Endothelial cell of umbilical vein (primary cell): ENCODE results near the gene FOXRED1. TPM values are rescaled to one million over a fixed set of nuclear protein-coding genes. Genes with fewer than 3 reads are reported as not detected.

Experiments
- BruUV-seq: library from RNA; stranded (reverse); fragments of 400-500 nt; replicated peaks from 2 replicates; lab custom pipeline; 2021; lab: Mats Ljungman, UMichigan
- CTCF ChIA-PET: fragments of 300-600, 350-600 bp; sonication (Branson Sonifier 250); formaldehyde crosslinking; loops from one replicate; lab custom pipeline; 2021; ENCODE audit warnings: antibody characterized with exemption, inconsistent platforms; lab: Charles Lee
- POLR2A ChIA-PET: fragments of 300-600, 350-600 bp; sonication (Branson Sonifier 250); formaldehyde crosslinking; loops from one replicate; lab custom pipeline; 2021; ENCODE audit warnings: antibody characterized with exemption, inconsistent platforms; lab: Charles Lee
- DNase-seq: peaks from one replicate; pipeline ENCODE4 v3.0.0-alpha.2; 2011; ENCODE audit warnings: low read depth, low spot score
- FAIRE-seq: peaks from 2 replicates; lab custom pipeline; 2011; peaks lifted over from hg19 to GRCh38; lab: Jason Lieb, UNC
- H2AFZ ChIP-seq: 2 replicates; pipeline ENCODE4 v1.6.0; 2012; ENCODE audit warnings: low read depth, low read length, control low read depth, inconsistent platforms
- H3K27ac ChIP-seq: 2 replicates; pipeline ENCODE4 v1.5.1; 2011; ENCODE audit warnings: low read depth, mild to moderate bottlenecking, control low read depth, low read length, moderate library complexity; ENCODE audit not compliant: insufficient read depth
- H3K27me3 ChIP-seq, 2 experiments: 2 replicates each; pipeline versions ENCODE4 v1.6.0 to v1.6.1; 2011; ENCODE audit warnings: low read length in 2 of 2, mixed read lengths in 1 of 2; ENCODE audit not compliant: control insufficient read depth in 2 of 2, insufficient read depth in 2 of 2
- H3K36me3 ChIP-seq, 2 experiments: 2 replicates in 1 of 2; 3 replicates in 1 of 2; pipeline ENCODE4 v1.5.1; 2011; ENCODE audit warnings: low read length in 2 of 2, mild to moderate bottlenecking in 1 of 2, moderate library complexity in 1 of 2; ENCODE audit not compliant: control insufficient read depth in 2 of 2, insufficient read depth in 2 of 2; ENCODE audit errors: extremely low read depth in 1 of 2
- H3K4me1 ChIP-seq: 3 replicates; pipeline ENCODE4 v1.5.1; 2011; ENCODE audit warnings: mild to moderate bottlenecking, low read length; ENCODE audit not compliant: control insufficient read depth, insufficient read depth; ENCODE audit errors: extremely low read depth
- H3K4me2 ChIP-seq: 2 replicates; pipeline ENCODE4 v1.6.1; 2011; ENCODE audit warnings: low read length, control low read depth, mixed read lengths; ENCODE audit not compliant: insufficient read depth
- H3K4me3 ChIP-seq, 3 experiments: fragments of 200-600 bp in 1 of 3; sonication (generic), shearing (Covaris generic) in 1 of 3; replicated peaks in 1 of 3; 2 replicates each; pipeline ENCODE4 v1.5.1; 2011 to 2016; ENCODE audit warnings: control low read depth in 3 of 3, low read length in 3 of 3, mild to moderate bottlenecking in 2 of 3, inconsistent platforms in 1 of 3, low read depth in 1 of 3, moderate library complexity in 1 of 3; ENCODE audit not compliant: insufficient read depth in 1 of 3
- H3K79me2 ChIP-seq: 2 replicates; pipeline ENCODE4 v1.6.0; 2012; ENCODE audit warnings: low read length, inconsistent platforms; ENCODE audit not compliant: control insufficient read depth, insufficient read depth
- H3K9ac ChIP-seq: replicated peaks from 2 replicates; pipeline ENCODE3; 2011; ENCODE audit warnings: low read length, control low read depth; ENCODE audit not compliant: insufficient read depth; ENCODE audit errors: extremely low read depth
- H3K9me1 ChIP-seq: replicated peaks from 3 replicates; pipeline ENCODE4 v1.6.0; 2011; ENCODE audit warnings: mild to moderate bottlenecking, low read length; ENCODE audit not compliant: control insufficient read depth, insufficient read depth; ENCODE audit errors: extremely low read depth
- H3K9me3 ChIP-seq: replicated peaks from 2 replicates; pipeline ENCODE4 v1.5.1; 2012; ENCODE audit warnings: low read length, inconsistent platforms; ENCODE audit not compliant: control insufficient read depth, insufficient read depth
- H4K20me1 ChIP-seq: replicated peaks from 2 replicates; pipeline ENCODE3; 2011; ENCODE audit warnings: mild to moderate bottlenecking, low read length; ENCODE audit not compliant: control insufficient read depth, insufficient read depth; ENCODE audit errors: extremely low read depth
- EZH2 ChIP-seq: IDR thresholded peaks from 2 replicates; pipeline ENCODE4 v1.6.1; 2012; ENCODE audit warnings: borderline replicate concordance, low read depth, mild to moderate bottlenecking, moderate library complexity, low read length, inconsistent platforms; ENCODE audit not compliant: severe bottlenecking
- FOS ChIP-seq: IDR thresholded peaks from 2 replicates; pipeline ENCODE4 v1.6.1; 2011; ENCODE audit warnings: mild to moderate bottlenecking, low read length, moderate library complexity, borderline replicate concordance; ENCODE audit not compliant: insufficient read depth
- GATA2 ChIP-seq: IDR thresholded peaks from 2 replicates; pipeline ENCODE4 v1.7.0; 2011; ENCODE audit warnings: low read depth, mild to moderate bottlenecking, moderate library complexity, mixed read lengths, low read length; ENCODE audit not compliant: insufficient read length, insufficient read depth
- JUN ChIP-seq: IDR thresholded peaks from 2 replicates; pipeline ENCODE4 v1.6.1; 2011; ENCODE audit warnings: borderline replicate concordance, low read depth; ENCODE audit not compliant: insufficient read length, insufficient read depth
- MYC ChIP-seq: IDR thresholded peaks from one replicate; pipeline ENCODE4 v1.6.1; 2011; ENCODE audit warnings: mild to moderate bottlenecking, low read depth, low read length
- POLR2A ChIP-seq: IDR thresholded peaks from 2 replicates; pipeline ENCODE4 v1.6.1; 2012; ENCODE audit warnings: low read depth, mild to moderate bottlenecking, control low read depth, low read length
- POLR2AphosphoS5 ChIP-seq: IDR thresholded peaks from 2 replicates; pipeline ENCODE4 v1.6.1; 2012; ENCODE audit warnings: low read depth, mild to moderate bottlenecking, control low read depth, low read length, moderate library complexity; ENCODE audit not compliant: insufficient read depth
- dilution Hi-C: fragments of 300-500 bp; cut with MboI; formaldehyde crosslinking; loops from one replicate; pipeline ENCODE4 v1.15.0; 2019; ENCODE audit warnings: low sequenced_read_pairs; ENCODE audit not compliant: extremely low pct_ligation_motif_present
- intact Hi-C: fragments of 100-400 bp; cut with micrococcal nuclease; formaldehyde crosslinking; loops from one replicate; pipeline ENCODE4 v1.10.0; 2022
- polyA plus RNA-seq, 4 experiments: library from polyadenylated mRNA; depleted of rRNA in 3 of 4; stranded (reverse) in 3 of 4; unstranded in 1 of 4; fragments of >200 nt; gene quantifications; 2 replicates each; pipeline versions ENCODE4 v1.2.1 to v1.2.3, GENCODE V29; 2011 to 2012; ENCODE audit warnings: missing spikeins in 1 of 4
- total RNA-seq: library from RNA; stranded (reverse); gene quantifications from 2 replicates; pipeline ENCODE4 v1.2.3, GENCODE V29; 2021
- TF ChIP-seq, protein P1 (sequence below), 2 donors: IDR thresholded peaks; 1 replicate in 1 of 2; 2 replicates in 1 of 2; pipeline ENCODE4 v1.5.1; 2011; ENCODE audit warnings: low read length in 2 of 2, mild to moderate bottlenecking in 2 of 2, moderate library complexity in 2 of 2, control low read depth in 1 of 2, inconsistent platforms in 1 of 2, low read depth in 1 of 2; ENCODE audit not compliant: insufficient read depth in 1 of 2; ENCODE audit errors: extremely low read depth in 1 of 2
- TF ChIP-seq, protein P2 (sequence below): IDR thresholded peaks from 2 replicates; pipeline ENCODE4 v1.6.1; 2011; ENCODE audit not compliant: insufficient read depth, insufficient read length

Gene FOXRED1
- total and polyA plus RNA-seq, 2 donors (not counting 3 experiments of a cell fraction or from before 2014, with no cell fraction given) = 32.4 to 33.5 TPM

DNA sequence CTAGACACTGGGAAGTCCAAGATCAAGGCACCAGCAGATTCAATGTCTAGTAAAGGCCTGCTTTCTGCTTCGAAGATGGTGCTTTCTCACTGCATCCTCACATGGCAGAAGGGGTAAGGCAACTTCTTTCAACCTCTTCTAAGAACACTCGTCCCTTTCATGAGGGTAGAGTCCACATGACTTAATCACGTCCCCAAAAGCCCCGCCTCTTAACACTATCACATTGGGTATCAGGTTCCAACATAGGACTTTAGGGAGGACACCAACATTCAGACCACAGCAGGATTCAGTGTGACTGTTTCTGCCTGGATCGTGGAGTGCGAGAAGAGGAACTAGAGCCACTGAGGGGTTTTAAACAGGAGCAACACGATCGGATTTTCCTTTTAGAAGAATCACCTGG is 10.2 kb downstream of the FOXRED1 start:
- dilution Hi-C loops (no loop called here), intact Hi-C loops (no loop called here)
- POLR2A ChIA-PET = no interaction called here
- BruUV-seq = no TSS peak
- no peak overlapping the region for H3K4me3 ChIP-seq
- peaks cover 0 to 13% of the 10 kb centered on the region in 2 experiments for H3K36me3 ChIP-seq
- H2AFZ ChIP-seq = no peak overlapping the region
- no peaks in the 10 kb centered on the region for H3K79me2 ChIP-seq
- no peak for TF ChIP-seq FOS
- TF ChIP-seq EZH2 = no peak
- TF ChIP-seq MYC = no peak
- no peak for TF ChIP-seq POLR2A
- no peak for TF ChIP-seq POLR2AphosphoS5
- TF ChIP-seq, protein P1, sequence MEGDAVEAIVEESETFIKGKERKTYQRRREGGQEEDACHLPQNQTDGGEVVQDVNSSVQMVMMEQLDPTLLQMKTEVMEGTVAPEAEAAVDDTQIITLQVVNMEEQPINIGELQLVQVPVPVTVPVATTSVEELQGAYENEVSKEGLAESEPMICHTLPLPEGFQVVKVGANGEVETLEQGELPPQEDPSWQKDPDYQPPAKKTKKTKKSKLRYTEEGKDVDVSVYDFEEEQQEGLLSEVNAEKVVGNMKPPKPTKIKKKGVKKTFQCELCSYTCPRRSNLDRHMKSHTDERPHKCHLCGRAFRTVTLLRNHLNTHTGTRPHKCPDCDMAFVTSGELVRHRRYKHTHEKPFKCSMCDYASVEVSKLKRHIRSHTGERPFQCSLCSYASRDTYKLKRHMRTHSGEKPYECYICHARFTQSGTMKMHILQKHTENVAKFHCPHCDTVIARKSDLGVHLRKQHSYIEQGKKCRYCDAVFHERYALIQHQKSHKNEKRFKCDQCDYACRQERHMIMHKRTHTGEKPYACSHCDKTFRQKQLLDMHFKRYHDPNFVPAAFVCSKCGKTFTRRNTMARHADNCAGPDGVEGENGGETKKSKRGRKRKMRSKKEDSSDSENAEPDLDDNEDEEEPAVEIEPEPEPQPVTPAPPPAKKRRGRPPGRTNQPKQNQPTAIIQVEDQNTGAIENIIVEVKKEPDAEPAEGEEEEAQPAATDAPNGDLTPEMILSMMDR (IDR thresholded peaks at IDR 0.05; ENCODE audit: extremely low read depth in 1 of 2, insufficient read depth in 1 of 2, low read depth in 1 of 2, low read length in 2 of 2) = no peak
- TF ChIP-seq, protein P2, sequence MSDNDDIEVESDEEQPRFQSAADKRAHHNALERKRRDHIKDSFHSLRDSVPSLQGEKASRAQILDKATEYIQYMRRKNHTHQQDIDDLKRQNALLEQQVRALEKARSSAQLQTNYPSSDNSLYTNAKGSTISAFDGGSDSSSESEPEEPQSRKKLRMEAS = no peak
- no peak for TF ChIP-seq GATA2
- TF ChIP-seq JUN = no peak
- CTCF ChIA-PET = no interaction called here
- no peak overlapping the region for H3K27ac ChIP-seq
- H4K20me1 ChIP-seq = no peaks in the 10 kb centered on the region
- H3K9ac ChIP-seq = no peak overlapping the region
- peaks cover 10% of the 10 kb centered on the region for H3K4me1 ChIP-seq
- H3K4me2 ChIP-seq = no peak overlapping the region
- no peaks in the 10 kb centered on the region for H3K9me3 ChIP-seq
- FAIRE-seq (no peak), DNase-seq (no peak)
- no peaks in the 10 kb centered on the region for H3K9me1 ChIP-seq
- no peaks in the 10 kb centered on the region for H3K27me3 ChIP-seq
